DND-41 (cell line): ENCODE results near the gene SUSD6.

ENCODE experiments used
- EZH2 ChIP-seq: IDR thresholded peaks from 3 replicates; pipeline ENCODE4 v1.6.1; 2012; ENCODE audit warnings: borderline replicate concordance, low read depth, mild to moderate bottlenecking, moderate library complexity, low read length, inconsistent platforms; ENCODE audit not compliant: severe bottlenecking
- TF ChIP-seq, protein P1 (sequence below): IDR thresholded peaks from 2 replicates; pipeline ENCODE4 v1.5.1; 2012; ENCODE audit warnings: borderline replicate concordance, low read length, moderate library complexity, mild to moderate bottlenecking; ENCODE audit not compliant: poor library complexity, severe bottlenecking; ENCODE audit errors: extremely low read depth

DNA sequence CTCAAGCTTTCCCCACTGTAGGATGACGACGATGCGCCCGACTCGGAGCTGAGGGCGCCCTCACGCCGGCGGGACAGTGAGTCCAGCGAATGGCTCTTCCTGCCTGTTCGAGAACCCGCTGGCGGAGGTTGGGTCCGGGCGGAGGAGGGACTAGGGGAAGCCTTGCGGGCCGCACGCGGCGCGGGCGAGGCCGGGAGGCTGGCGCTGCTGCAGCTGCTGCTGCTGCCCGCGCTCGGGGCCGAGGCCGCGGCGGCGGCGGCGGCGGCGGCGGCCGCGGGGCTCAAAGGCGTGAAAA lies 38.6 kb upstream of the SUSD6 start:
- TF ChIP-seq, protein P1, sequence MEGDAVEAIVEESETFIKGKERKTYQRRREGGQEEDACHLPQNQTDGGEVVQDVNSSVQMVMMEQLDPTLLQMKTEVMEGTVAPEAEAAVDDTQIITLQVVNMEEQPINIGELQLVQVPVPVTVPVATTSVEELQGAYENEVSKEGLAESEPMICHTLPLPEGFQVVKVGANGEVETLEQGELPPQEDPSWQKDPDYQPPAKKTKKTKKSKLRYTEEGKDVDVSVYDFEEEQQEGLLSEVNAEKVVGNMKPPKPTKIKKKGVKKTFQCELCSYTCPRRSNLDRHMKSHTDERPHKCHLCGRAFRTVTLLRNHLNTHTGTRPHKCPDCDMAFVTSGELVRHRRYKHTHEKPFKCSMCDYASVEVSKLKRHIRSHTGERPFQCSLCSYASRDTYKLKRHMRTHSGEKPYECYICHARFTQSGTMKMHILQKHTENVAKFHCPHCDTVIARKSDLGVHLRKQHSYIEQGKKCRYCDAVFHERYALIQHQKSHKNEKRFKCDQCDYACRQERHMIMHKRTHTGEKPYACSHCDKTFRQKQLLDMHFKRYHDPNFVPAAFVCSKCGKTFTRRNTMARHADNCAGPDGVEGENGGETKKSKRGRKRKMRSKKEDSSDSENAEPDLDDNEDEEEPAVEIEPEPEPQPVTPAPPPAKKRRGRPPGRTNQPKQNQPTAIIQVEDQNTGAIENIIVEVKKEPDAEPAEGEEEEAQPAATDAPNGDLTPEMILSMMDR: no peak
- no peak for TF ChIP-seq EZH2
